SU-DHL-6 (cell line): ENCODE measurements around the gene GNE.

ENCODE experiments used
- H2AFZ ChIP-seq: fragments of 200-600 bp; sonication (generic); 2 replicates; pipeline ENCODE4 v1.6.1; 2014; ENCODE audit warnings: low read depth, mild to moderate bottlenecking, moderate library complexity, mixed read lengths, antibody characterized with exemption, low read length; ENCODE audit not compliant: severe bottlenecking
- H3F3A ChIP-seq: fragments of 200-600 bp; shearing (Covaris generic); 2 replicates; pipeline ENCODE4 v1.6.0; 2016; ENCODE audit warnings: antibody characterized with exemption, mild to moderate bottlenecking; ENCODE audit not compliant: insufficient read depth
- H3K27ac ChIP-seq: fragments of 200-600 bp; sonication (generic); 2 replicates; pipeline ENCODE4 v1.5.1; 2016; ENCODE audit warnings: low read depth, mild to moderate bottlenecking, low read length, moderate library complexity, mixed read lengths
- H3K27me3 ChIP-seq: fragments of 200-600 bp; sonication (generic), shearing (Covaris generic); 2 replicates; pipeline ENCODE4 v1.6.0; 2014; ENCODE audit warnings: mild to moderate bottlenecking, low read length
- H3K36me3 ChIP-seq: fragments of 200-600 bp; sonication (generic); 2 replicates; pipeline ENCODE4 v1.6.1; 2014; ENCODE audit warnings: mild to moderate bottlenecking, low read length, mixed read lengths
- H3K4me2 ChIP-seq: fragments of 300-600, 200-600 bp; shearing (Covaris generic), sonication (generic); 2 replicates; pipeline ENCODE4 v1.6.0; 2014; ENCODE audit warnings: low read length, low read depth, mild to moderate bottlenecking; ENCODE audit not compliant: poor library complexity, severe bottlenecking
- H3K4me3 ChIP-seq: fragments of 200-600 bp; sonication (generic); 2 replicates; pipeline ENCODE4 v1.5.1; 2014; ENCODE audit warnings: antibody characterized with exemption, low read length, mild to moderate bottlenecking, mixed read lengths; ENCODE audit not compliant: insufficient read depth, poor library complexity, severe bottlenecking
- H3K79me2 ChIP-seq: fragments of 200-600 bp; sonication (generic); 2 replicates; pipeline ENCODE4 v1.6.1; 2014; ENCODE audit warnings: mild to moderate bottlenecking, low read length, moderate library complexity; ENCODE audit not compliant: insufficient read depth
- H3K9ac ChIP-seq: fragments of 200-600 bp; sonication (generic); 2 replicates; pipeline ENCODE4 v1.7.0; 2014; ENCODE audit warnings: mild to moderate bottlenecking, low read length
- H3K9me2 ChIP-seq: fragments of 200-600 bp; sonication (generic); replicated peaks from 2 replicates; pipeline ENCODE4 v1.6.1; 2014; ENCODE audit warnings: low read length; ENCODE audit not compliant: insufficient read depth
- H3K9me3 ChIP-seq: fragments of 200-600 bp; sonication (generic); 2 replicates; pipeline ENCODE4 v1.6.1; 2014; ENCODE audit warnings: low read length, mixed read lengths; ENCODE audit not compliant: insufficient read depth
- H4K20me1 ChIP-seq: fragments of 200-600 bp; sonication (generic); 2 replicates; pipeline ENCODE4 v1.6.1; 2014; ENCODE audit warnings: low read depth, mild to moderate bottlenecking, antibody characterized with exemption, low read length, moderate library complexity, mixed read lengths
- EZH2phosphoT487 ChIP-seq: fragments of 200-600 bp; sonication (generic), shearing (Covaris generic); conservative IDR thresholded peaks from 2 replicates; pipeline ENCODE4 v1.6.1; 2018; ENCODE audit warnings: mild to moderate bottlenecking, antibody characterized with exemption, low read length, moderate library complexity, mixed read lengths
- TF ChIP-seq, protein P1 (sequence below): fragments of 200-600 bp; sonication (generic); IDR thresholded peaks from one replicate; pipeline ENCODE4 v1.5.1; 2017; ENCODE audit warnings: antibody characterized with exemption, mild to moderate bottlenecking, low read length, moderate library complexity; ENCODE audit not compliant: insufficient read depth, poor library complexity, severe bottlenecking

The GNE gene

DNA sequence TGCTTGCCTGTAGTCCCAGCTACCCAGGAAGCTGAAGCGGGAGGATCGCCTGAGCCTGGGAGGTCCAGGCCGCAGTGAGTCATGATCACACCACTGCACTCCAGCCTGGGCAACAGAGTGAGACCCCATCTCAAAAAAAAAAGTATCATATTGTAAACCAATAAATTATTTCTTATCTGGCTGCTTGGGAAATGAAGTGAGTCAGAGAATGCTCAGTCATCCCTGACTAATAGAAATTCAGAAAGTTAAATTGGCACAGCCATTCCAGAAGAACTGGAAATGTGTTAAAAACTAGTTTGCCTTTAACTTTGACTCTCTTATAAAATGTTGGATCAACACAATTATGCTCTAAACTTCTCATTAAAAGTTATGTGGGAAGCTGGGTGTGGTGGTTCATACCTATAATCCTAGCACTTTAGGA is 9.8 kb upstream of the GNE start:
- no peak overlapping the region for H3K4me3 ChIP-seq
- H3K79me2 ChIP-seq = no peaks in the 10 kb centered on the region
- no peaks in the 10 kb centered on the region for H3K9me3 ChIP-seq
- H4K20me1 ChIP-seq = no peaks in the 10 kb centered on the region
- H3K9me2 ChIP-seq = no peaks in the 10 kb centered on the region
- no peak overlapping the region for H2AFZ ChIP-seq
- H3K9ac ChIP-seq = no peak overlapping the region
- H3K27me3 ChIP-seq = no peaks in the 10 kb centered on the region
- H3K36me3 ChIP-seq = no peaks in the 10 kb centered on the region
- no peak for TF ChIP-seq EZH2phosphoT487
- TF ChIP-seq, protein P1, sequence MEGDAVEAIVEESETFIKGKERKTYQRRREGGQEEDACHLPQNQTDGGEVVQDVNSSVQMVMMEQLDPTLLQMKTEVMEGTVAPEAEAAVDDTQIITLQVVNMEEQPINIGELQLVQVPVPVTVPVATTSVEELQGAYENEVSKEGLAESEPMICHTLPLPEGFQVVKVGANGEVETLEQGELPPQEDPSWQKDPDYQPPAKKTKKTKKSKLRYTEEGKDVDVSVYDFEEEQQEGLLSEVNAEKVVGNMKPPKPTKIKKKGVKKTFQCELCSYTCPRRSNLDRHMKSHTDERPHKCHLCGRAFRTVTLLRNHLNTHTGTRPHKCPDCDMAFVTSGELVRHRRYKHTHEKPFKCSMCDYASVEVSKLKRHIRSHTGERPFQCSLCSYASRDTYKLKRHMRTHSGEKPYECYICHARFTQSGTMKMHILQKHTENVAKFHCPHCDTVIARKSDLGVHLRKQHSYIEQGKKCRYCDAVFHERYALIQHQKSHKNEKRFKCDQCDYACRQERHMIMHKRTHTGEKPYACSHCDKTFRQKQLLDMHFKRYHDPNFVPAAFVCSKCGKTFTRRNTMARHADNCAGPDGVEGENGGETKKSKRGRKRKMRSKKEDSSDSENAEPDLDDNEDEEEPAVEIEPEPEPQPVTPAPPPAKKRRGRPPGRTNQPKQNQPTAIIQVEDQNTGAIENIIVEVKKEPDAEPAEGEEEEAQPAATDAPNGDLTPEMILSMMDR = no peak
- H3K4me2 ChIP-seq = no peak overlapping the region
- H3F3A ChIP-seq = no peaks in the 10 kb centered on the region
- H3K27ac ChIP-seq = no peak overlapping the region

GRCh38 chr9:36264896-36265295 is 6.6 kb upstream of the GNE start:
- Histone ChIP-seq H3K36me3 (no peaks in the 10 kb centered on the region), H3K79me2 (no peaks in the 10 kb centered on the region), H3K9ac (no peak overlapping the region), H3K9me3 (no peaks in the 10 kb centered on the region), H2AFZ (no peak overlapping the region), H3K27me3 (no peaks in the 10 kb centered on the region), H4K20me1 (no peaks in the 10 kb centered on the region), H3K27ac (no peak overlapping the region), H3F3A (0 out of 2 replicates have a peak, but pooled peaks cover 7% of the 10 kb centered on the region), H3K4me3 (no peak overlapping the region), H3K9me2 (no peaks in the 10 kb centered on the region), H3K4me2 (no peak overlapping the region)
- TF ChIP-seq, protein P1 = no peak
- no peak for TF ChIP-seq EZH2phosphoT487

GRCh38 chr9:36263683-36264082 is 5.4 kb upstream of the GNE start:
- no peak for TF ChIP-seq EZH2phosphoT487
- TF ChIP-seq, protein P1 = no peak
- Histone ChIP-seq H2AFZ (no peak overlapping the region), H3K36me3 (no peaks in the 10 kb centered on the region), H3K27me3 (no peaks in the 10 kb centered on the region), H3K9me3 (no peaks in the 10 kb centered on the region), H3K27ac (no peak overlapping the region), H3K79me2 (no peaks in the 10 kb centered on the region), H3K9ac (no peak overlapping the region), H4K20me1 (no peaks in the 10 kb centered on the region), H3K9me2 (no peaks in the 10 kb centered on the region), H3K4me2 (no peak overlapping the region), H3K4me3 (no peak overlapping the region), H3F3A (0 out of 2 replicates have a peak, but pooled peaks cover 7% of the 10 kb centered on the region)

GRCh38 chr9:36258996-36259533 is 817 bp upstream of the GNE start:
- peaks cover 29% of the 10 kb centered on the region for H3K79me2 ChIP-seq
- peak overlapping the region; percentile 75 for H3K9ac ChIP-seq
- H4K20me1 ChIP-seq = no peaks in the 10 kb centered on the region
- H3K4me3 ChIP-seq = peak overlapping the region; percentile 74
- H3K27me3 ChIP-seq = no peaks in the 10 kb centered on the region
- H3K9me2 ChIP-seq = no peaks in the 10 kb centered on the region
- peak overlapping the region; percentile 68 for H3K4me2 ChIP-seq
- H3F3A ChIP-seq = 0 out of 2 replicates have a peak, but pooled peaks cover 7% of the 10 kb centered on the region
- H3K36me3 ChIP-seq = no peaks in the 10 kb centered on the region
- no peak for TF ChIP-seq EZH2phosphoT487
- TF ChIP-seq, protein P1 = no peak
- H2AFZ ChIP-seq = peak overlapping the region; percentile 92
- no peak overlapping the region for H3K27ac ChIP-seq
- H3K9me3 ChIP-seq = no peaks in the 10 kb centered on the region
